Esophagus (tissue), 2 donors: ENCODE results near the gene SYCP2L. TPM values are rescaled to one million over a fixed set of nuclear protein-coding genes. Genes with fewer than 3 reads are reported as not detected.
"Not testable (repeated sequence)": the region's sequence is repeated elsewhere in the genome, so short reads cannot be mapped to it uniquely, and the experiment has no call there.

Source experiments
- H3K27ac ChIP-seq, 2 donors: one replicate each; pipeline ENCODE4 v1.5.1; 2013; ENCODE audit warnings: low read depth in 2 of 2, mild to moderate bottlenecking in 2 of 2, inconsistent platforms in 1 of 2, low read length in 1 of 2, moderate library complexity in 1 of 2
- H3K27me3 ChIP-seq, 2 donors: one replicate each; pipeline ENCODE4 v1.6.1; 2013; ENCODE audit warnings: low read length in 2 of 2, control low read depth in 1 of 2, mild to moderate bottlenecking in 1 of 2; ENCODE audit not compliant: insufficient read depth in 2 of 2, control insufficient read depth in 1 of 2
- H3K36me3 ChIP-seq, 2 donors: one replicate each; pipeline ENCODE4 v1.6.1; 2013; ENCODE audit warnings: low read length in 1 of 2; ENCODE audit not compliant: control insufficient read depth in 2 of 2, insufficient read depth in 2 of 2
- H3K4me1 ChIP-seq, 2 donors: one replicate each; pipeline ENCODE4 v1.6.1; 2013; ENCODE audit warnings: low read length in 1 of 2; ENCODE audit not compliant: control insufficient read depth in 2 of 2, insufficient read depth in 2 of 2
- H3K4me3 ChIP-seq, 2 donors: one replicate each; pipeline ENCODE4 v1.5.1; 2013; ENCODE audit warnings: low read length in 2 of 2, mild to moderate bottlenecking in 2 of 2, low read depth in 1 of 2, moderate library complexity in 1 of 2
- H3K9me3 ChIP-seq, 2 donors: one replicate each; pipeline ENCODE4 v1.6.1; 2013; ENCODE audit warnings: mild to moderate bottlenecking in 2 of 2, low read depth in 1 of 2, low read length in 1 of 2, moderate library complexity in 1 of 2; ENCODE audit not compliant: control insufficient read depth in 2 of 2, insufficient read depth in 1 of 2
- WGBS, 2 donors: extraction: QIAGEN DNeasy Blood & Tissue Kit; methylation state at CpG; one replicate each; pipeline ENCODE4 v1.1.7; 2013; 5-methylcytosine and 5-hydroxymethylcytosine counted together
- polyA plus RNA-seq, 2 donors: library from polyadenylated mRNA; stranded (reverse); fragments of 200-250 nt; gene quantifications; one replicate each; pipeline ENCODE4 v1.2.3, GENCODE V29; 2013
- donor health status: healthy with polysubstance abuse.
- donor health status: Bipolar disorder and iron deficiency.

SYCP2L gene
- polyA plus RNA-seq, 2 donors, result 0.13 to 0.63 TPM

- Histone ChIP-seq H3K9me3 (no peaks in the 10 kb centered on the region), H3K27ac (no peak overlapping the region), H3K27me3 (no peaks in the 10 kb centered on the region), H3K4me1 (no peaks in the 10 kb centered on the region), H3K36me3 (no peaks in the 10 kb centered on the region), H3K4me3 (no peak overlapping the region)
- 81 to 85% methylated on average over 4 of the region's 4 CpGs for WGBS, 2 donors
Measured at GRCh38 chr6:10875026-10875425, 11.8 kb upstream of the SYCP2L start.

GRCh38 chr6:10877012-10877411 is 9.8 kb upstream of the SYCP2L start:
- 93 to 95% methylated on average over 14 of the region's 14 CpGs for WGBS, 2 donors
- Histone ChIP-seq H3K27ac (no peak overlapping the region), H3K36me3 (no peaks in the 10 kb centered on the region), H3K9me3 (no peaks in the 10 kb centered on the region), H3K4me1 (no peaks in the 10 kb centered on the region), H3K4me3 (no peak overlapping the region), H3K27me3 (peaks cover 3 to 6% of the 10 kb centered on the region in 2 donors)

- Histone ChIP-seq H3K36me3 (no peaks in the 10 kb centered on the region), H3K9me3 (no peaks in the 10 kb centered on the region), H3K4me1 (peaks cover 2 to 4% of the 10 kb centered on the region in 2 donors), H3K27me3 (peaks cover 3 to 10% of the 10 kb centered on the region in 2 donors), H3K27ac (no peak overlapping the region), H3K4me3 (no peak overlapping the region)
- 81 to 90% methylated on average over 1 of the region's 1 CpG for WGBS, 2 donors
Measured at GRCh38 chr6:10877871-10878270, 9.0 kb upstream of the SYCP2L start.

- Histone ChIP-seq H3K9me3 (peaks cover 2% of the 10 kb centered on the region in 2 donors), H3K27me3 (peaks cover 6 to 12% of the 10 kb centered on the region in 2 donors), H3K4me3 (no peak overlapping the region), H3K27ac (no peak overlapping the region), H3K36me3 (no peaks in the 10 kb centered on the region), H3K4me1 (peaks cover 4 to 5% of the 10 kb centered on the region in 2 donors)
- 98% methylated on average over 2 of the region's 2 CpGs for WGBS, 2 donors
Measured at GRCh38 chr6:10880366-10880765, 6.5 kb upstream of the SYCP2L start.

- H3K9me3 ChIP-seq, H3K27ac ChIP-seq, H3K36me3 ChIP-seq, H3K4me1 ChIP-seq: not testable (repeated sequence)
- WGBS, 2 donors, result 33 to 35% methylated on average over 14 of the region's 14 CpGs
- Histone ChIP-seq H3K4me3 (peak overlapping the region in 1 of 2 donors; percentile 0), H3K27me3 (peaks cover 6 to 17% of the 10 kb centered on the region in 2 donors)
Measured at GRCh38 chr6:10882253-10882630, 4.6 kb upstream of the SYCP2L start.

GRCh38 chr6:10882657-10883171 is 4.1 kb upstream of the SYCP2L start:
- H3K27me3 ChIP-seq, result peaks cover 6 to 20% of the 10 kb centered on the region in 2 donors
- no peak overlapping the region for H3K27ac ChIP-seq

GRCh38 chr6:10883312-10884244 is 3.3 kb upstream of the SYCP2L start:
- H3K4me3 ChIP-seq, result no peak overlapping the region
- H3K4me1 ChIP-seq, result peaks cover 4 to 5% of the 10 kb centered on the region in 2 donors
- no peak overlapping the region for H3K27ac ChIP-seq
- peaks cover 6 to 21% of the 10 kb centered on the region in 2 donors for H3K27me3 ChIP-seq
- H3K9me3 ChIP-seq, result peaks cover 2% of the 10 kb centered on the region in 2 donors
- WGBS, 2 donors, result 18 to 19% methylated on average over 51 of the region's 51 CpGs
- no peaks in the 10 kb centered on the region for H3K36me3 ChIP-seq

More at GRCh38 chr6:10882657-10883171, 4.1 kb upstream of the SYCP2L start:
- H3K4me3 ChIP-seq, result no peak overlapping the region
- peaks cover 4 to 5% of the 10 kb centered on the region in 2 donors for H3K4me1 ChIP-seq
- peaks cover 2% of the 10 kb centered on the region in 2 donors for H3K9me3 ChIP-seq
- WGBS, 2 donors, result 7 to 8% methylated on average over 27 to 28 of the region's 28 CpGs
- no peaks in the 10 kb centered on the region for H3K36me3 ChIP-seq

- 26 to 33% methylated on average over 23 to 24 of the region's 24 CpGs for WGBS, 2 donors
- Histone ChIP-seq H3K36me3 (no peaks in the 10 kb centered on the region), H3K27ac (no peak overlapping the region), H3K9me3 (peaks cover 2% of the 10 kb centered on the region in 2 donors), H3K4me1 (peaks cover 4 to 5% of the 10 kb centered on the region in 2 donors), H3K27me3 (peaks cover 6 to 21% of the 10 kb centered on the region in 2 donors), H3K4me3 (no peak overlapping the region)
Measured at GRCh38 chr6:10884245-10884972, 2.4 kb upstream of the SYCP2L start.

GRCh38 chr6:10886365-10886690 is 524 bp upstream of the SYCP2L start:
- peaks cover 6 to 21% of the 10 kb centered on the region in 2 donors for H3K27me3 ChIP-seq
- H3K36me3 ChIP-seq, H3K4me1 ChIP-seq, H3K4me3 ChIP-seq, H3K27ac ChIP-seq, H3K9me3 ChIP-seq: not testable (repeated sequence)
- 29 to 33% methylated on average over 11 of the region's 11 CpGs for WGBS, 2 donors
